GM12872 (cell line): ENCODE measurements around the gene TTC33.

Experiments
- TF ChIP-seq, protein P1 (sequence below): IDR thresholded peaks from 3 replicates; pipeline ENCODE4 v1.5.1; 2011; ENCODE audit warnings: low read depth, mild to moderate bottlenecking, low read length, moderate library complexity; ENCODE audit not compliant: insufficient read depth

Gene TTC33

GRCh38 chr5:40514976-40515375 is 240.8 kb downstream of the TTC33 start:
- TF ChIP-seq, protein P1, sequence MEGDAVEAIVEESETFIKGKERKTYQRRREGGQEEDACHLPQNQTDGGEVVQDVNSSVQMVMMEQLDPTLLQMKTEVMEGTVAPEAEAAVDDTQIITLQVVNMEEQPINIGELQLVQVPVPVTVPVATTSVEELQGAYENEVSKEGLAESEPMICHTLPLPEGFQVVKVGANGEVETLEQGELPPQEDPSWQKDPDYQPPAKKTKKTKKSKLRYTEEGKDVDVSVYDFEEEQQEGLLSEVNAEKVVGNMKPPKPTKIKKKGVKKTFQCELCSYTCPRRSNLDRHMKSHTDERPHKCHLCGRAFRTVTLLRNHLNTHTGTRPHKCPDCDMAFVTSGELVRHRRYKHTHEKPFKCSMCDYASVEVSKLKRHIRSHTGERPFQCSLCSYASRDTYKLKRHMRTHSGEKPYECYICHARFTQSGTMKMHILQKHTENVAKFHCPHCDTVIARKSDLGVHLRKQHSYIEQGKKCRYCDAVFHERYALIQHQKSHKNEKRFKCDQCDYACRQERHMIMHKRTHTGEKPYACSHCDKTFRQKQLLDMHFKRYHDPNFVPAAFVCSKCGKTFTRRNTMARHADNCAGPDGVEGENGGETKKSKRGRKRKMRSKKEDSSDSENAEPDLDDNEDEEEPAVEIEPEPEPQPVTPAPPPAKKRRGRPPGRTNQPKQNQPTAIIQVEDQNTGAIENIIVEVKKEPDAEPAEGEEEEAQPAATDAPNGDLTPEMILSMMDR = no peak

DNA sequence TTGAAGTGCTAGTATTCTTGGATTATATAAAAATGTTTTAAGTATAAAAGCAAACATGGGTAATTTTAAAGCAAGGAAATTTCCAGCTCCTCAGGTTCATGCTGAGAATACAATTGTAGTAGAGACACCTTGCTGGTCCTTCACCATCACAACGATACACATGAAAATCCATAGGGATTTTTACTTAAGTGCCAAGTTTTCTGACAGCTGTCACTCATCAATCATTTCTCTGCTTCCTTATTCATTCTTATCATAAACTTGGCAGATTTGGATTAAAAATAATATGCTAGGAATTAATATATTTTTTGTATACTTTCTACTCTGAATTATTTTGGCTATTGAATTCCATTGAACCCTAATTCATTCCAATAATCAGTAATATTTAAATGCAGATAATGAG is 244.0 kb downstream of the TTC33 start:
- TF ChIP-seq, protein P1 = no peak

DNA sequence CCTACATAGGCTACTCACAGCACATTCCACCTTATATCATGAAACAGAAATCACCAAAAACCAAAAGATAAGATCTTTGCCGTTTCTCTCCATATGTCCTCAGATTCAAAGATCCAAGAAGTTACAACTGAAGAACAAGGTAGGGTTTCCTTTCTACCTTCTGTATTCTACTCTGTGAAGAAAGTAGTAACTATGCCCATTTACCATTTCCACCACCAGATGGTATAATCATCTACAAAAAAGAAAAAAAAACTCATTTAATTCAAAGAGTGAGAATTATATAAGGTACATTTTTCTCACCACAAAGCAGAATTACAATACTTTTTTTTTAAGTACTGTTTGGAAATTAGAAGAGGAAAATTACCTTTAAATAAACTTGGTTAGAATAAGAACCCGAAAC is 248.7 kb downstream of the TTC33 start:
- TF ChIP-seq, protein P1 = no peak

- TF ChIP-seq, protein P1 = no peak
Observed at GRCh38 chr5:40505031-40505430, 250.7 kb downstream of the TTC33 start.

DNA sequence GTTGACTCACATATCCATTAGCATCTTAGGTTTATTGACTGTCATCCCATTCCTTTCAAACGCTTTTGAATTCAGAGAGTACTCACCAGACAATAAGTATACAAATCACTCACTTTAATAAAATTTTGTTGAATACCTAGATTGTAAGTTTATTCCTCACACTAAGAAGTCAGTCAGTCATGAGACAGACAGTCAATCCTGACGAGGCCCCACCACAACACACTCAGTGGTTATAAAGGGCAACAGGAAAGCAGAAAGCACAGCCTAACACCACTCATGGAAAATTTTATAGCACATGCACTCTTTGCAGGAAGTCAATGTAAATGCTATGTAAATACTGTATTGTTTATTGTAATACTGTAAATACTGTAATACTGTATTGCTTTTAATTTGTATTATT is 252.3 kb downstream of the TTC33 start:
- TF ChIP-seq, protein P1 = no peak

GRCh38 chr5:40502736-40503135 is 253.0 kb downstream of the TTC33 start:
- TF ChIP-seq, protein P1 = no peak

DNA sequence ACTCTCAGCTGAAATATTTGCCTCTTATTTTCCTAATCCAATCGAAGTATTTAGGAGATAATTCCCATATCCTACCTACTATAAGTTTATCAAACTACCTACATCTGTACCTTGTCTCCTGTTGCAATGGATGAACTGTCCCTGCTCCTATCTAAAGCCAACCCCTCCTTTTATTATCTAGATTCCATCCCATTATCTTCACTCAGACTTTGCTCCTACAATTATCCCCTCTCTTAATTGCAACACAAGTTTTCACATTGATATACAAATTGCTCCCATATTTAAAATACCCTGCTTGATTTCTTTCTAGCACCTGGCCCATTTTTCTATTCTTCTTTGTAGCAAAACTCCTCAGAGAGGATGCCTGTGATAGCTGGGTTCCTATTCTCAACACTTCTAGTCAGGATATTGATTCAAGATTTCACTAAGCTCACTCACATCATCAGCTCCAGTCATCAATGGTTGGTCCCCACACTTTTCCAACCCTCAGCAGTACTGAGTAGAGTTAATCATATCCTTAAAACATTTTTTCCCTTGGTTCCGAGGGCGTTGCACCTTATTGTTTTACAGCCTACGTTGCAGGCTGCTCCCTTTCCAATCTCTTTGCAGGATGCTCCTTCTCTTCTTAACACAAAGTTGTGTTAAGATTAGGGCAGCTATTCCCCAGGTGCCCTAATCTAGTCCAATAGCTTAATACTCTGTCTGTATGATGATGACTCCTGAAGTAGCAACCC is 253.9 kb downstream of the TTC33 start:
- TF ChIP-seq, protein P1 = no peak
